B cell (primary cell): ENCODE data around the gene COL4A3.

Experiments
- CTCF ChIP-seq: fragments of 200-600 bp; IDR thresholded peaks from one replicate; pipeline ENCODE4 v1.8.0; 2022; ENCODE audit warnings: antibody characterized with exemption, mild to moderate bottlenecking
- EZH2 ChIP-seq: IDR thresholded peaks from 2 replicates; pipeline ENCODE4 v1.6.1; 2012; ENCODE audit warnings: borderline replicate concordance, low read depth, mild to moderate bottlenecking, moderate library complexity, low read length; ENCODE audit not compliant: insufficient read depth, poor library complexity, severe bottlenecking

GRCh38 chr2:227191367-227191766, 26.9 kb downstream of the COL4A3 start:
- TF ChIP-seq EZH2: no peak
- no peak for TF ChIP-seq CTCF
